Endometrial microvascular endothelial cells (primary cell): ENCODE measurements around the gene CLSTN3. TPM values are rescaled to one million over a fixed set of nuclear protein-coding genes. Genes with fewer than 3 reads are reported as not detected.

ENCODE experiments used
- in situ Hi-C: cut with HindIII; loops from 2 replicates; pipeline ENCODE4 v1.10.0; 2017; ENCODE audit warnings: low sequenced_read_pairs, low pct_unique_long_range_greater_than_20kb; ENCODE audit errors: inconsistent ontology term
- total RNA-seq: library from RNA; depleted of rRNA; stranded (reverse); fragments of >200 nt; gene quantifications from one replicate; pipeline ENCODE4 v1.2.3, GENCODE V29; 2015; ENCODE audit errors: inconsistent ontology term

CLSTN3 gene
- total RNA-seq, 1 donor from 2014 or later, result 53.0 TPM

DNA sequence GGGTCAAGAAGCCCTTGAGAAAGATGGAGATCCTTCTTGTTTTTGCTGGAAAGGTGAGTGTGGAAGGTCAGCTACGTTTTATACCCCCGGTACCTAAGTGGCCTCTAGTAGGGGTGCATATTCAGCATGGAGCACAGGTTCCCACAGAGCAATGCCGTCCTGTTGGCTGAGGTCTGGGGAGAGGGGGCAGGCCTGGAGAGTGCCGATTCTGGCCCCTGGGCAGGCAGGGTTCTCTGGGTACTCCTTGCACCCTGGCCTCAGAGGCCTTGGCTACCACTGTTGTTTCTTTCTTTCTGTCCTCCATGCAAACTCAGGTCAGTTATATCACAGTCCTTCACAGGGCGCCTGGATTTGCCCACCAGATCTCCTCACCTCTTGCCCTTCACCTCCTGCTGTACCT, 10.0 kb upstream of the CLSTN3 start:
- in situ Hi-C loops, result loop anchor here (25.0 kb wide), 1 partner anchor 108 kb away; the partner anchor contains the start of gene LPCAT3

DNA sequence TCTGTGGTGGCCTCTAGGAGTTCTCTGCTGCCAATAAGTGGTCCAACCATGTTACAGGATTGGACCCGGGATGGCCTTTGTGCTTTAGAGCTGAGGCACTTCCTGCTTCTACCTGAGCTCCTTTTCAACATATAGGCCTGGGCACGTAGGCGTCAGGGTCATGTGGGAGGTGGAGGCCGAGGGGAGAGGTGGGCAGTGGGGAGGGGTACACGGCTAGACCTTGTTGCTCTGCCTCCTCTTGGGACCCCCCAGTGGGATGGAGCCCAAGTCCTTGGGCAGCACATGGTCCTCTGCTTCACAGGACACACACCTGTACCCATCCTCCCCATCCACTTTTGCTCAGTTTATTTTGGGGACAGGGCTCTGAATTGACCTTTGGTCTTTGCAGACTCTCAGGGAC, 8.8 kb upstream of the CLSTN3 start:
- in situ Hi-C loops, result loop anchor here (25.0 kb wide), 1 partner anchor 109 kb away; the partner anchor contains the start of gene LPCAT3

DNA sequence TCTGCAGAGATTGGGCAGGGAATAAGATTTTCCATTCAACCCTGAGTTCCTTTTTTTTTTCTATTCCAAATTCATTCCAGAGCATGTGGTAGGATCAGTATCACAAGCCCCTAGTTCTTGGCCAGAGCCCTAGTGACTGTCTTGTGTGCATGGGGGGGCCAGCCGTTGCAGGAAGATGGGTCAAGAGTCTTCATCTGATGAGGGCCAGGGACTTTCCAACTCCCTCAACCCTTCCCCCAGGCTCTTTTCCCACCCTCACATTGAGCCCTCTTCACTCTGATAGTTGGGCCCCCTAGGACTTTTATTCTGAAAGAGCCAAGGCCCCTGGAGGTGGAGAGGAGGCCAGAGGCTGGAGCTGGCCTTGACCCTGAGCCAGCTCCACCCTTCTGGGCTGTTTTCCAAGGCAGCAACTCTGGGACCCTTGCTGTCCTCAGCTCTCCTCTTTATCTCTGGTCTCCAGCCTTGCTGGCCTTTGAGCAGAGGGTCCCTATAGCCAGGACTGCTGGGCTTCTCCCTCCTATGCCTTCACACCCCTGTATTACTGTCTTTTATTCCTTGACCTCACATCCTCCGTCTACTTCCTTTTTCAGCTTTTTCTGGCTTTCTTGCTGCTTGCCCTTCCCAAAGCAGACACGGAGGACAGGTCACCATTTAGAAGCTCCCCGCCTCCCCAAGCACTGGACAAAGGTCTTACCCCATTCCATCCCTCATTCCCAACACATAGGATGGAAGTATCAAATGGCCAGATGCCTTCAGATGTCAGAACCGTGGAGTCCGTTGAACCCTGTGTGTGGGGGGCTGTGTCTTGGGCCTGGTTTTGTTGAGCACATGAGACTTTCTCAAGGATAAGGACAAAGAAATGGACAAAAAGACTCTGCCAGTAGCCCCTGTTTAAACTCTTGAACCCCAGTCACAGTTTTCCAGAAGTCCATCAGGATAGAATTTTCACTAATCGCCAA, 7.1 kb upstream of the CLSTN3 start:
- in situ Hi-C loops, result loop anchor here (25.0 kb wide), 1 partner anchor 111 kb away; the partner anchor contains the start of gene LPCAT3

DNA sequence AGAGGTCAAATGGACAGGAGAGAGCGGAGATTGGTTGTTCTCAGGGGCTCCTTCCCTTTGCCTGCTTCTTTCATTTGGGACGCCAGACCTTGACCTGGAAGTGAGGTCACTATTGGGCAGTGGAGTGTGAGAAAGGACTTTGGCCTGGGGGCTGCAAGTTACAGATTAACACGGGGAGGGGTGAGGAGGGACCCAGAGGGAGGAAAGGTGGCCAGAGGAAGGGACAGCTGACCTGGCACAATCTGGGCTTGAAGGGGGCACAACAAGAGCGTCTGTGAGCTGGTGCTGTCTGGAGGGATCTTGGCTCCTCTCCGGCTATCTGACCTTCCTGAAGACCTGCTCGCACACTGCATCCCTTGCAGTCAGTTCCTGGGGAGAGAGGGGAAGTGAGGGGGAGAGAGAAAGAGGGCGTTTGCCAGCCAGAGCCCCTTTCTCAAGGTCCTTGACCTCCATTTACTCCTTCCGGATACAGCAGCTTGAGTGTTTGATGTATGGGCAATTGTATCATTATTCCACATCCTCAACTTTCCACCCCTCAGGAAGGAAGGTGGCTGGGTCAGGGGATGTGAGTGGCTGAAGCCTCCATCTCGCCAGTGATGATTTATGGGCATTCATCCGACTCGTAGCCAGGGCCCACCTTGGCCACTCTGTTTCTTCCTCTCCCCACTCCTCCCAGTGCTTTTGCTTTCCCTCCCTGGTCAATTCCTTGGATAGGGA, 6.2 kb upstream of the CLSTN3 start:
- in situ Hi-C loops, result loop anchor here (25.0 kb wide), 1 partner anchor 112 kb away; the partner anchor contains the start of gene LPCAT3

DNA sequence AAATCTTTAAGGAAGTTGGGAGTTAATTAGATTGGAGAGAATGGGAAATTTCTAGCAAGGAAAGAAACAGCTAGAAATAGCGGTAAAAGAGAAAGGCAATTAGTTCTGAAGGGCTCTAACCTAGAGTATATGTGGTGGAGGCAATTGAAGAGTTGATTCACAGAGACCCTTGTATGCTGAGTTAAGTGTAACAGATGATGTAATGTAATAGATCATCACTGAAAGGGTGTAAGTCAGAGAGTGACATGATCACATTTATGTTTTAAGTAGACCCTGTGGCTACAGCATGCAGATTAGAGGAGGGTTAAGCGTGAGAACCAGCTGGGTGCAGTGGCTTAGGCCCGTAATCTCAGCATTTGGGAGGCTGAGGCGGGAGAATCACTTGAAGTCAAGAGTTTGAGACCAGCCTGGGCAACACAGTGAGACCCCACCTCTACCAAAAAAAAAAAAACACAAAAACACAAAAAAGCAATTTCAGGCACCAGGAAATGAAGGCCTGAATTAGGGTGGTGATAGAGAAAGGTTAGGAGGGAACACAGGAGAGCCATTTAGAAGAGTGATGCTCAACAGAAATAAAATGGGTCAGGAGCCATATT, 4.4 kb upstream of the CLSTN3 start:
- in situ Hi-C loops, result no loop called here

DNA sequence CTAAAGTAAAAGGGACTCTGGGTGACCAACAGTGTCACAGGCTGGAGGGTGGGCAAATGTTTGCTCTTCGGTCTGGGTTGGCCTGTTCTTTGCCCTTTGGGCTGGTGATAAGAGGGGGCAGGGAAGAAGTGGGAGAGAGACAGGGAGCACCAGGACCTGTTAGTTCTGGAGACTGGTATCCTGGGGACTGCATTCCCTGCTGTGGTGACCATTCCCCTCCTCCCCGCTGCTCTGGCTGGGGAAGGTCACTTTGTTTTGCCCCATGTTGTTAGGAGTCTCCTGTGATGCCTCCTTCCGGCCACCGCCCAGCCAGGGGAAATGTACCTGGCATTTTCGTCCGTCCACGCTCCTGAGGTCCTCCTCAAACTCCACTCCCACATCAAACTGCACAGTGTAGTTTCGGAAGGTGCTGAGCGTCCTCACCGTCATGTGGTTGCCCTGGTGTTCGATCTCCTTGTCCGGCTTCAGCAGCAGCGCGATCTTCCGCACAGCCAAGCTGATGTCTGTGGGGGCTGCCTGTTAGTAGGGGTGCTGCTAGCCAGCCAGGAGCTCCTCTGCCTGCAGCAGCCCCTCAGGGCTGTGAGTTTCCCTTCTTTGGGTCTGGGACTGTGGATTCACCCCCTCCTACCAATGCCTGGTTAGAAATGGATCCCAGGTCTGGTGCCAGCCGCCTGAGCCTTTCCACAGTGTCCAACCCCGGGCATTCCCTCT, 2.1 kb upstream of the CLSTN3 start:
- in situ Hi-C loops, result no loop called here

DNA sequence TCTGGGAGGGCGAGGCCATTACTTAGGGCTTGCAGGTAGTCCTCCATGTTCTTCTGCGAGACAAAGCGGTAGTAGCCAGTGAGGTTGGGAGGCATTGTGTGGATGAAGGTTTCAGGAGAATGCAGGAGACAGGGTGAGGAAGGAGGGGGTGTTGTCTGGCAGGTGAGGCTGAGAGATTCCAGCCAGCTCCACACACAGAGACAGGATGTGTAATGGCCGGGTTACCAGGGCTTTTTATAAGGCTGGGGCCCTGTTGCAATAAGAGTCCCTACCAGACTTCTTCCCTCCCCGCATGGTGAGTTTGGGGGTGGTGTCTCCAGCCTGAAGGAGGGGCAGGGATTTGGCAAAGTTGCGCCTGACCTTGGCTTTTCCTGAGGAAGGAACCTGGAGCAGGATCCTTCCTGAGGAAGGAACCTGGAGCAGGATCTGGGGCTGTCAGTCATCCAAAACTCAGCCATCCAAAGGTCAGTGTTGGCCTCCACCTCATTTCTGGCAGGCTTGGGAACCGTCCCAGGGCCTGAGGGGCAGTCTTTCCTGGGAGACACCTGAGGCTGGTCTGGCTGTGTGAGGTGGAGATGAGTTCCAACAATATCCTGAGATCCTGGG, 1.4 kb upstream of the CLSTN3 start, which contains the start of gene RBP5:
RBP5 (minus strand) TSS at position 209 of the 606 bp plus-strand sequence; CDS start at position 95, 114 bp downstream.
- in situ Hi-C loops, result no loop called here

DNA sequence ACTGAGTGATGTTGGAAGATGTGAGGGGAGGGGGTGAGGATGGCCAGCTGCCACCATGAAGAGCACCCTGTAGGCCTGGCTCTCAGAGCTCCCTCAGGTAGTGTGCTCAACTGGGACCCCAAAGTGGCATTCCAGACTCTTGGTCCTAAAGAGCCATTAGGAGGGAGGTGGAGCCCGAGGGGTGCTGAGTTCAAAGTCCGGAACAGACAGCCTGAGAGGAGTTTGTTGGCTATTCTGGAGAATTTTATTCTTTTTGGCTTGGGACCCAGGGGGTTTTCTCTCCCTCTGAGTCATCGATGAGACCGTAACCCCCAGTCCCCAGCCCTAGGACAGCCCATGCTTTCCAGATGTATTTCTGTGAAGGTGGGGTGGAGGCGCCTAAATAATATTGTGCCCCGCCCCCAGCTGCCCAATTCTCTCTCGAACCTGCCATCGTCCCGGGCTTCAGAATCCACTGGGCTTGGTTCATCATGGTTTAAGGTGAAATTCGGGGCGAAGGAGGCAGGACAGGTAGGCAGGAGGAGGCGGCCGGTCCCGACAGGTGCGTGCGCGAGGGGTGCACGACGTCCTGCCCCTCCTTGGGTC, 792 bp upstream of the CLSTN3 start:
- in situ Hi-C loops, result no loop called here

DNA sequence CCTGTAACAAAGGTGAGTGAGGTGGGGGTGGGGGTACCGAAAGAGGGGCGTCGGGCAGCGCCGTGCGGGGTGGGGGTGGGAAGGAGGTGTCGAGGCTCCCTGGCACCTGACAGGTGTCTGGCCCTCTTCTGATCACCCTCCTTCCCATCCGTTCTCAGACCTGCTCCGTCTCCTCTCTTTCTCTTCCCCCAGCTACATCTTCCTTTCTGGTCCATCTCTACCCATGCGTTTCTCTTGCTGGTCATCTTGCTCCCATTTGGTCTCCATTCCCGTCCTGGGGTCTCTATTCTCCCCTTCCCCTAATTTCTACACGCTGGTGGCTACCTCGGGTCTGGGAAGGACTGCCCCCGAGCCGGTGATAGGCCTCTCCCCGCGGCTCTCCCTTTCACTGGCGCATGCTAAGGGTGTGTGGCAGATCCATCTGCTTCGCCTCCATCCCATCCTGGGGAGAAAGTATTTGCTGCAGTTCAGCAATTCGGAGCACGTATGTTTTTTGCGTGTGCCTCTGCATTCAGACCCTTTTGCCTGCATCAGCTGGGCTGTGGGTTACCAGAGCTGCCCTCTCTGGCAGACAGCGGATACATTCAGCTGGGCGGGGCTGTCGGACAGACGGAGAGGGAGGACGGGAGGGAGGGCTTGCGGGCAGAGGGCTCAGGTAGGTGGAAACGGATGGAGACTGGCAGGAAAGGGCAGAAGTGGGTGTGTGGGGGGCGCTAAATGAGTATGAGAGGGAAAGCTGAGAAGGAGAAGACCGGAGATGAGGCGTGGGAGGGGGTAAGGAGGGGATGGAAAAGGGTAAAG, 730 bp downstream of the CLSTN3 start:
- in situ Hi-C loops, result no loop called here

DNA sequence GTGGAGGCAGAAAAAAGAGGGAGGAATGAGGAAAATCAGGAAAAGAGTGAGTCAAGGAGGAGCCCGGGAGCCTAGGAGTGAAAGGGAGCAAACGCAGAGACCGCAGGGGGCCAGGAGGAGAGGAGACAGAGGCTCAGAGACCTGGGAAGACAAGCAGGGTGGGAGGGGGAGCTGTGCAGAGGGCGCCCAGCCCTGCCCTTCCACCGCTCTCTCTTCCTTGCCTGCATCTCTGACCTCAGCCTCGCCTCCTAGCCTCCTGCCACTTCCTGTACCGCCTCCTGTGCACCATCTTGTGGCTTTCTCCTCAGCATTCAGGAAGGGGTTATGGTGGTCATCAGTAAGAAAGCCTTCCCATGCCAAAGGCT, 1.3 kb downstream of the CLSTN3 start:
- in situ Hi-C loops, result no loop called here

DNA sequence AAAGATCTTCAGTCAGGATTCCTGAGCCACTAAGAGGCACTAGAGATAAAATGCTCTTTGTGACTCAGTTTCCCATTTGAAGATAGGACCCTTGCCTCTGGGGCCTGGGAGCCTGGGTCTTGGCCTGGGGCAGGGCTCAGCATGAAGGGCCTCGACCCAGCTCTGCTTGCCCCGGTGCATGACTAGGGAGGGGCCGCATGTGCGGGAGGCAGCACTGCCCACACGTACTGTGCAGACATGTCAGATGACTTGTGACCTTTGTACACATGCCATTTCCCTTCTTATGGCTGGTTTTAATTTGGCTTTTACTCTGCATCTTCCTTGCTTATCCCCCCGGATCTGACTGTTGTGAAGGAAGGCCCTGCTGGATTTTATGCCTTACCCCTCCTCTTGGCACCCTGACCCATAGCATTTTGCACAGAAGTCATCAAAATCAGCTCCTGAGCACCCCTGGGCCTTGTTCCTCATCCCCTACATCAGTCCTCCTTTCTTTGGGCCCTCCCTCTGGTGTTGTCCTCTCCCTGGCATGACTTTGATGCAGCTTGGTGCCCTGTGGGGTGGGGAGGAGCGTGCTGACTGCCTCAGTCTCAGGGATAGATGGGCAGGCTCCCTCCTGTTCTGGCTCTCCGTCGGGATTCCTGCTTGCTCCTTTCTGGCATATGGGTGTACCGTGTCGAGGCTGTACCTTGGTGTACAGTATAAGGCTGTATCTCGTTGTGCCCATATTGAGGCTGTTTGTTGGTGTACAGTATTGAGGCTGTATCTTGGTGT, 4.4 kb downstream of the CLSTN3 start:
- in situ Hi-C loops, result no loop called here

DNA sequence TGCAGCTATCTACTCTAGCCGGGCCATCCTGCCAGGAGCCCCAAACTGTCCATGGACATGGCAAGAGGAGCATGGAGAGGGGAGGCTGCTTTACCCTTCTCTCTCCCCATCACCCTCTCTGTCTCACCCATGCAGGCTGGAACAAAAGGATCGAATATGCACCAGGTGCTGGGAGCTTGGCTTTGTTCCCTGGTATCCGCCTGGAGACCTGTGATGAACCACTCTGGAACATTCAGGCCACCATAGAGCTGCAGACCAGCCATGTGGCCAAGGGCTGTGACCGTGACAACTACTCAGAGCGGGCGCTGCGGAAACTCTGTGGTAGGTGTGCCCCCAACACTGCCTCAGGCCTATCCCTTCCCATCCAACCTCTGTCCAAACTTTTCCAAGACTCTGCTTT, 5.9 kb downstream of the CLSTN3 start:
- in situ Hi-C loops, result no loop called here

DNA sequence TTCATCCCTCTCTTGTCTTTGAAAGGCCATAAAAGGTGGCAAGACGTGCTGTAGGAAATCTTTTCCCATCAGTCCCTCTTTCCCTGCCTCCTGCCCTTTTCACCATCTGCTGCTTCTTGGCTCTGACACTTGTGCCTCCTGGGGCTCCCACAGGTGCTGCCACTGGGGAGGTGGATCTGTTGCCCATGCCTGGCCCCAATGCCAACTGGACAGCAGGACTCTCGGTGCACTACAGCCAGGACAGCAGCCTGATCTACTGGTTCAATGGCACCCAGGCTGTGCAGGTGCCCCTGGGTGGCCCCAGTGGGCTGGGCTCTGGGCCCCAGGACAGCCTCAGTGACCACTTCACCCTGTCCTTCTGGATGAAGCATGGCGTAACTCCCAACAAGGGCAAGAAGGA, 6.5 kb downstream of the CLSTN3 start:
- in situ Hi-C loops, result no loop called here

DNA sequence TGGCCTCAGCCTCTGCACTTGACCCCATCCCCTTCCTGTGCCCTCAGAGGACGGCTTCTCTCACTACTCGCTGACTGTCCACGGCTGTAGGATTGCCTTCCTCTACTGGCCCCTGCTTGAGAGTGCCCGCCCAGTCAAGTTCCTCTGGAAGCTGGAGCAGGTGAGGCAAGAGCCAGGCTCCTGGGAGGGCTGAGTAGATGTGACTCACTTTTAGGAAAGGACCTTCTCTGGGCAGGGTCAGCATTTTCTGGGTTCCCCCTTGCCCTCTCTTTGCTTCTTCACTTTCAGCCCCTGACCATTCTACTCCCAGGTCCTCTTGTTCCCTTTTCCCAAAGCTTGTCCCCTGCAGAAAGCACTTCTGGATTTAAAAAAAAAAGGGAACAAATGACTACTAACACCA, 7.7 kb downstream of the CLSTN3 start:
- in situ Hi-C loops, result no loop called here

DNA sequence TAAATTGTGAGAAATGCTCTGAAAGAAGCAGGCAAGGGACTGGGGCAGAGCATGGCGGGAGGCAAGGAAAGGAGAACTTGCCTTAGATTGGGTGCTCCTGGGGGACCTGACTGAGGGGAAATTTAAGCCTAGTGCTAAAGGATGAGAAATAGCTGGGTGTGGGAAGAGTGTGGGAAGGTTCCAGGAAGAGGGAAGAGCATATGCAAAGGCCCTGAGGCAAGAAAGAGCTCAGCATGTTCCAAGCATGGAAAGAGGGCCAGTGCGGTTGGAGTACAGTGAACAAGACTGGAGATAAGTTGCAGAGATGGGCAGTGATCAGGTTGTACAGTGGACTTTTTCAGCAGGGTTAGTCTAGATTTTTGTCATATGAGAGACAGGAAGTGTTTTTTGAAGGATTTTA, 9.0 kb downstream of the CLSTN3 start:
- in situ Hi-C loops, result no loop called here

DNA sequence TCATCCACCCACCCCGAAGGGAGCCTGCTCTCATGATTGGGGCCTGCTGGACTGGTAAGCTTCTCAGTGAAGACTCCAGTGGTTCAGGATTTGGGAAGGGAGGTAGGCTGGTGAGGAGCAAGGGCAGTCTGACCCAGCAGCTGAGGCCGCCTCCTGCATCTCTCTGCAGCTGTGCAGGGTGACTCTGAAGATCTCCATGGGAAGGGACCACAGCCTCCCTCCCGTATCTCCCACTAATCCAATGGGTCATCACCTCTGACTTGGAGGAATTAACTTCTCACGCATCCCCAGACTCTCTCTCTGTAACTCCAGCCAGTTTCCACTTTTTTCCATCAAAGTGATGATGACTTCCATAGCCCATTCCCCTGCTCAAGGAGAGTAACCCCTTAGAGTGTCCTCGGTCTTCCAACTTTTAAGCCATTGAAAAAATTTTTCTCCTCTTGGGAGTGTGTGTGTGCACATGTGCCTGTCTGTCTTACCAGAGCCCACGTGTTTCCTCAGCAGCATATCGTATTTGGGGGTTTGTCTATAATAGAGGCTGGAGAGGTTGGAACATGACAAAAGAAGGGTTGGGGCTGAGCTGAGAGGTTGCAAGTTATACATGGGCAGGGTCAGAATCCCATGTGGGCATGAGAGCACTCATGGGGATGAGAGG, 11.3 kb downstream of the CLSTN3 start:
- in situ Hi-C loops, result no loop called here
